Ovary (tissue), 9 donors: Measurements from ENCODE around the gene KCMF1. TPM values are rescaled to one million over a fixed set of nuclear protein-coding genes. Genes with fewer than 3 reads are reported as not detected.

Experiments
- DNase-seq, 5 donors: peaks; one replicate each; pipeline ENCODE4 v3.0.0-alpha.2; 2019 to 2020
- H3K27ac ChIP-seq, 2 donors: fragments of 200-600 bp; one replicate each; pipeline versions ENCODE4 v1.5.1 to v1.8.0; 2019 to 2022
- H3K27me3 ChIP-seq: fragments of 200-600 bp; one replicate; pipeline ENCODE4 v1.8.0; 2022
- H3K36me3 ChIP-seq: fragments of 200-600 bp; sonication (generic); one replicate; pipeline ENCODE4 v1.5.1; 2019
- H3K4me1 ChIP-seq: one replicate; pipeline ENCODE4 v1.8.1; 2013; ENCODE audit warnings: mild to moderate bottlenecking, moderate library complexity; ENCODE audit not compliant: insufficient read depth
- H3K4me3 ChIP-seq: fragments of 200-600 bp; sonication (generic); one replicate; pipeline ENCODE4 v1.5.1; 2017
- H3K9me3 ChIP-seq, 2 donors: fragments of 200-600 bp in 1 of 2; sonication (generic) in 1 of 2; one replicate each; pipeline versions ENCODE4 v1.5.1 to v1.8.1; 2013 to 2019; ENCODE audit warnings: mild to moderate bottlenecking in 1 of 2, moderate library complexity in 1 of 2
- EP300 ChIP-seq: sonication (generic); formaldehyde crosslinking; IDR thresholded peaks from one replicate; pipeline ENCODE4 v1.6.1; 2017; ENCODE audit warnings: antibody characterized with exemption
- POLR2A ChIP-seq: fragments of 450-650 bp; IDR thresholded peaks from one replicate; pipeline ENCODE4 v1.6.1; 2017; ENCODE audit warnings: antibody characterized with exemption, mild to moderate bottlenecking, moderate library complexity
- WGBS, 3 donors: extraction: QIAGEN DNeasy Blood & Tissue Kit in 1 of 3; methylation state at CpG; one replicate each; pipeline versions ENCODE4 v1.1.5 to v1.1.7; 2013 to 2017; 5-methylcytosine and 5-hydroxymethylcytosine counted together
- intact Hi-C, 4 donors: fragments of 100-400 bp; cut with DNase I; formaldehyde crosslinking; loops; one replicate each; pipeline versions ENCODE4 v1.11.0 to v1.15.1; 2022 to 2023
- polyA plus RNA-seq, 2 donors: library from polyadenylated mRNA; stranded (reverse); fragments of 200-250 nt in 1 of 2; fragments of 350-450 nt in 1 of 2; fragmentation: Illumina TruSeq in 1 of 2; extraction: RNeasy Lipid Tissue Mini Kit (QIAGEN cat#74804) in 1 of 2; gene quantifications; one replicate each; pipeline ENCODE4 v1.2.3, GENCODE V29; 2013 to 2014
- total RNA-seq, 7 donors: library from RNA; depleted of rRNA in 2 of 7; stranded (reverse); fragments of >200 nt in 2 of 7; fragmentation: NEBNext Ultra II Directional in 3 of 7; extraction: Animal tissue kit (Norgen Biotek cat#: 25700) in 3 of 7; gene quantifications; one replicate each; pipeline versions ENCODE4 v1.1.0 to v1.2.4, GENCODE V29; 2016 to 2023
- TF ChIP-seq, protein P1 (sequence below), 3 donors: fragments of 450-650 bp in 2 of 3; fragments of 200-600 bp in 1 of 3; IDR thresholded peaks; one replicate each; pipeline versions ENCODE4 v1.5.1 to v1.8.0; 2016 to 2022; ENCODE audit warnings: antibody characterized with exemption in 3 of 3, mild to moderate bottlenecking in 1 of 3
- donor health status: DM: no; HTN: no; CAD: no; lungs with moderate emphysema.
- donor health status: DM: no; HTN: no; CAD: no.
- donor health status: Bipolar disorder and iron deficiency.
- donor health status: DM: yes; HTN: yes; CAD: no.
- donor health status: DM: no; HTN: no; CAD: no.
- donor health status: DM: yes; HTN: yes; CAD: no.

KCMF1 gene
- total and polyA plus RNA-seq, 9 donors: 21.9 to 58.7 (median 53.3) TPM

DNA sequence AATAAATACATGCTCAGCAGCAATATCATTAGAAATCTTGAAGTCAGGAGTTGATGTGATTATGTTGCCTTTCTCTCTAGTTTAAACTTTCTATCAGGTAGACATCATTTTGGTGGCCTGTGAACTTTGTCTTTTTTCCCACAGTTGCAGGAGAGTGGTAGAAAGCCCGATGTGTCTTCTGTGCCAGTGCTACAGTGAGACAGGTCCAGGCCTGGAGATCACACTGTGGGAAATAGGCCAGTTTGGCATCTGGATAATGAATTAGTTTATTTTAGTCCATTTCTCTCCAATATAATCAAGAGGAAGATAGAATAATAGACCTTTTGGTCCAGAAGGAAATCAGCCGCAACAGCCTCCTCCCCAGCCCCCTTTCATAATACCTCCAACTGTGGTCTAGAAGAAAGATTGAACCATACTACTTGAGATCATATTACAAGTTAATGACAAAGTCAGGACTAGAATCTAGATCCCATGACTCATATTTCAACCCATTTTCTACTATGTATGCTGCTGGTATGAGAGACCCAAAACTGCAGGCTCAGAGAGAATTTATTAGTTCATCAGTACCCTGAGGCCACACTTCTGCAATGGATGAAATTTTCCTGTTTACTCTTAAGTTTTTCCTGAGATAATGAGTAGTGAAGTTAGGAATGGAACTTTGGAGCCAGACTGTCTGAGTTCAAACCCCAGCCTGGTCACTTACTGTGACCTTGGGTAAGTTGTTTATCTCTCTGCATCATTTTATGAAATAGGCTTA is 20.6 kb downstream of the KCMF1 start:
- H3K27ac ChIP-seq: no peak overlapping the region

DNA sequence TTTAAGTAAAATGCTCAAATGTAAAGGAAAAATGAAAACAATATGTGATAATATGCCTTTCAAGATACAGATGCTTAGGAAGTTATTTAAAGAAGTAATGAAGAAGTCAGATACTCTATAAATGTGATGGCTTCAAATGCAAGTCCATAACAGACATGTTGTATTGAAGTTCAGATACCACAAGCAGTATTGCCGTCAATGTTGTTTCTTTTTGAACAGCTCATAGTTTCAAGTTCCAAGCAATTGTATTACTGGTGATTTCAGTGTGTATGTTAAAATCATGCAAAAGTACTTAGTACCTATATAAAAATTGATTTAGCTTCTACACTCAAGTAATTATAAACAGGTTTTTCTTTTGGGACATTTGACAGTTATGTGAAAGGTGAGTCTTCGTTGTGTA is 24.9 kb downstream of the KCMF1 start:
- TF ChIP-seq POLR2A (no peak), EP300 (no peak)
- TF ChIP-seq, protein P1, sequence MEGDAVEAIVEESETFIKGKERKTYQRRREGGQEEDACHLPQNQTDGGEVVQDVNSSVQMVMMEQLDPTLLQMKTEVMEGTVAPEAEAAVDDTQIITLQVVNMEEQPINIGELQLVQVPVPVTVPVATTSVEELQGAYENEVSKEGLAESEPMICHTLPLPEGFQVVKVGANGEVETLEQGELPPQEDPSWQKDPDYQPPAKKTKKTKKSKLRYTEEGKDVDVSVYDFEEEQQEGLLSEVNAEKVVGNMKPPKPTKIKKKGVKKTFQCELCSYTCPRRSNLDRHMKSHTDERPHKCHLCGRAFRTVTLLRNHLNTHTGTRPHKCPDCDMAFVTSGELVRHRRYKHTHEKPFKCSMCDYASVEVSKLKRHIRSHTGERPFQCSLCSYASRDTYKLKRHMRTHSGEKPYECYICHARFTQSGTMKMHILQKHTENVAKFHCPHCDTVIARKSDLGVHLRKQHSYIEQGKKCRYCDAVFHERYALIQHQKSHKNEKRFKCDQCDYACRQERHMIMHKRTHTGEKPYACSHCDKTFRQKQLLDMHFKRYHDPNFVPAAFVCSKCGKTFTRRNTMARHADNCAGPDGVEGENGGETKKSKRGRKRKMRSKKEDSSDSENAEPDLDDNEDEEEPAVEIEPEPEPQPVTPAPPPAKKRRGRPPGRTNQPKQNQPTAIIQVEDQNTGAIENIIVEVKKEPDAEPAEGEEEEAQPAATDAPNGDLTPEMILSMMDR (IDR thresholded peaks at IDR 0.05): no peak
- Histone ChIP-seq H3K36me3 (no peaks in the 10 kb centered on the region), H3K27me3 (no peaks in the 10 kb centered on the region), H3K9me3 (no peaks in the 10 kb centered on the region), H3K4me3 (no peak overlapping the region), H3K4me1 (peaks cover 3% of the 10 kb centered on the region), H3K27ac (no peak overlapping the region)
- intact Hi-C loops: no loop called here
- 58 to 71% (median 66%) methylated on average over 2 of the region's 2 CpGs for WGBS, 3 donors
- no peak for DNase-seq

More for the DNA sequence above, 20.6 kb downstream of the KCMF1 start:
- Histone ChIP-seq H3K4me1 (peaks cover 15% of the 10 kb centered on the region), H3K36me3 (no peaks in the 10 kb centered on the region), H3K9me3 (no peaks in the 10 kb centered on the region), H3K4me3 (no peak overlapping the region), H3K27me3 (no peaks in the 10 kb centered on the region)
- no peak for TF ChIP-seq EP300
- TF ChIP-seq POLR2A: no peak
- TF ChIP-seq, protein P1 (IDR thresholded peaks at IDR 0.05): no peak
- intact Hi-C loops: no loop called here
- 78 to 82% (median 78%) methylated on average over 2 of the region's 2 CpGs for WGBS, 3 donors
- no peak for DNase-seq

DNA sequence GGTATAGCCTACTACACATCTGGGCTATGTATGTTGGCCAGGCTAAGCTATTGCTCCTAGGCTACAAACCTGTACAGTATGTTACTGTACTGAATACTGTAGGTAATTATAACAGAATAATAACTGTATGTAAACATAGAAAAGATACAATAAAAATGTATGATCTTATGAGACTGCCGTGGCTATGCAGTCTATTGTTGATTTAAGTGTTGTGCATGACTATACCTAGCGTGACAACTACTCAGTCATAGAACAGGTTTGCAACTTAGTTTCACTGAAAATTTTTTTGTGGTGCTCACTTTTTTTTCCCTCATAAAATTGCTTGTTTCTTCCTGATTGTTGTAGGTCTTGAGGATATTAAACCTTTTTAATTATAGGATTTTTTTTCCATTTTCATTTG is 25.9 kb downstream of the KCMF1 start:
- no peak overlapping the region for H3K27ac ChIP-seq
- 88 to 93% (median 90%) methylated on average over 2 of the region's 2 CpGs for WGBS, 3 donors
- intact Hi-C loops: no loop called here
- H3K36me3 ChIP-seq: no peaks in the 10 kb centered on the region
- no peak for DNase-seq
- no peak overlapping the region for H3K4me3 ChIP-seq
- TF ChIP-seq POLR2A (no peak), EP300 (no peak)
- TF ChIP-seq, protein P1 (IDR thresholded peaks at IDR 0.05): no peak
- H3K9me3 ChIP-seq: no peaks in the 10 kb centered on the region
- peaks cover 1% of the 10 kb centered on the region for H3K4me1 ChIP-seq
- H3K27me3 ChIP-seq: no peaks in the 10 kb centered on the region

DNA sequence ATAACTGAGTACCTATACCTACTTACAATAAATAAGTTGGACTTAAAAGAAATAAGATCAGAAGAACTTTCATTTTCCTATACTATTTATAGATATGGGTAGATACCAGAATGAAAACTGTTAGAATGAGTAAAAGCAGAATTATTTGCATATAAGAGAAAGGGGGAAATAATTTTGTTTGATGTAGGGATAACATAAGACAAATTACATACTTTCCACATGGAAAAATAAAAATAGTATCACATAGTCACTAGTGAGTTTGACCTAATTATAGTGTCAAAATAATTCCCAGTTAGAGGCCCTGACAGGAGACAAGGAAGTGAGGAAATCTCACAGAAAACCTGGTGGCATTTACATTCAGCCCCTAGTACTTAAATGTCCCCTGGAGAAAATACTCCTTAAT is 28.6 kb downstream of the KCMF1 start:
- H3K27ac ChIP-seq: no peak overlapping the region
- TF ChIP-seq, protein P1 (IDR thresholded peaks at IDR 0.05): no peak
- no peak for TF ChIP-seq EP300
- TF ChIP-seq POLR2A: no peak
- peaks cover 1% of the 10 kb centered on the region for H3K4me1 ChIP-seq

More for the DNA sequence above, 28.6 kb downstream of the KCMF1 start:
- intact Hi-C loops: no loop called here
- no peaks in the 10 kb centered on the region for H3K36me3 ChIP-seq
- no peak overlapping the region for H3K4me3 ChIP-seq
- H3K9me3 ChIP-seq: no peaks in the 10 kb centered on the region
- H3K27me3 ChIP-seq: no peaks in the 10 kb centered on the region
- DNase-seq: no peak
